ENCODE measurements around the gene DCUN1D2.
A peak's percentile ranks its signal among the peaks of the same experiment; 100 is the strongest.
"Not testable (repeated sequence)": the region's sequence is repeated elsewhere in the genome, so short reads cannot be mapped to it uniquely, and the experiment has no call there.

The DCUN1D2 gene

DNA sequence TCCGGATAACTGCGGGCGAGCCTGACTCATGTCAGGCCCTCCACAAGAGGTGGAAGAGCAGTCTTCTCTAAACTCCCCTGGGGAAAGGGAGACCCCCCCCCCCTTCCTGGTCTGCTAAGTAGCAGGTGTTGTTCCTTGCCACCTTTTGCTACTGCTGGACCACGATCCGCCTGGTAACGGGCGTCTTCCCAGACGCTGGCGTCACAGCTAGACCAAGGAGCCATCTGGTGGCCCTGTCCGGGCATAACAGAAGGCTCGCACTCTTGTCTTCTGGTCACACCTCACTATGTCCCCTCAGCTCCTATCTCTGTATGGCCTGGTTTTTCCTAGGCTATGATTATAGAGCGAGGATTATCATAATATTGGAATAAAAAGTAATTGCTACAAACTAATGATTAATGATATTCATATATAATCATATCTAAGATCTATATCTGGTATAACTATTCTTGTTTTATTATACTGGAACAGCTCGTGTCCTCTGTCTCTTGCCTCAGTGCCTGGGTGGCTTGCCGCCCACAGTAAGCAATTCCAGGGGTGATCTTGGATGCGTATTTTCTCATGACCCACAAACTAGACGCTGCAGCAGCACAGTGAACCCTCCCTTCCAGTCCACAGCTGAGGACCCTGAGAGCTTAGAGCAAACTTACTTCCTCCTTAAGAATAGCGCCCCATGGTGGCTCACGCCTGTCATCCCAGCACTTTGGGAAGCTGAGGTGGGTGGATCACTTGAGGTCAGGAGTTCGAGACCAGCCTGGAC is 39.5 kb downstream of the DCUN1D2 start:
- no CpG with 5 or more reads among the region's 19 CpGs for WGBS (ENCODE audit: extremely low coverage, insufficient coverage, insufficient read length)
- H4K12ac ChIP-seq (ENCODE audit: low read depth, low read length); H3K79me2 ChIP-seq (ENCODE audit: control insufficient read depth, insufficient read depth, low read length, poor library complexity); H4K91ac ChIP-seq (ENCODE audit: low read depth, low read length); H3K4ac ChIP-seq (ENCODE audit: low read depth, low read length); H3K9ac ChIP-seq (ENCODE audit: low read length); H3K4me3 ChIP-seq (ENCODE audit: low read depth, low read length); H3K79me1 ChIP-seq (ENCODE audit: low read length); H3K18ac ChIP-seq (ENCODE audit: low read length); H2BK120ac ChIP-seq (ENCODE audit: insufficient read depth, low read length, poor library complexity); H3K27ac ChIP-seq (ENCODE audit: low read depth, low read length); H3K4me1 ChIP-seq (ENCODE audit: control insufficient read depth in 1 of 2, insufficient read depth in 2 of 2, low read length in 2 of 2); H2BK5ac ChIP-seq (ENCODE audit: low read depth, low read length, poor library complexity); H3K14ac ChIP-seq (ENCODE audit: low read length); H2AFZ ChIP-seq (ENCODE audit: insufficient read depth, low read length, poor library complexity); H2BK12ac ChIP-seq (ENCODE audit: low read length); H3K27me3 ChIP-seq (ENCODE audit: insufficient read depth, low read length); H2AK5ac ChIP-seq (ENCODE audit: low read length); H3K23ac ChIP-seq (ENCODE audit: low read length); H3K4me2 ChIP-seq (ENCODE audit: low read length); H4K8ac ChIP-seq (ENCODE audit: low read depth, low read length): not testable (repeated sequence)
- Histone ChIP-seq H3K9me3 (ENCODE audit: insufficient read depth, low read depth, low read length) (peaks cover 14% of the 10 kb centered on the region), H3K36me3 (ENCODE audit: control insufficient read depth in 1 of 2, insufficient read depth in 2 of 2, low read length in 2 of 2) (peaks cover 35 to 45% of the 10 kb centered on the region in 2 experiments)
- peak; percentile 27 to 48 for DNase-seq

DNA sequence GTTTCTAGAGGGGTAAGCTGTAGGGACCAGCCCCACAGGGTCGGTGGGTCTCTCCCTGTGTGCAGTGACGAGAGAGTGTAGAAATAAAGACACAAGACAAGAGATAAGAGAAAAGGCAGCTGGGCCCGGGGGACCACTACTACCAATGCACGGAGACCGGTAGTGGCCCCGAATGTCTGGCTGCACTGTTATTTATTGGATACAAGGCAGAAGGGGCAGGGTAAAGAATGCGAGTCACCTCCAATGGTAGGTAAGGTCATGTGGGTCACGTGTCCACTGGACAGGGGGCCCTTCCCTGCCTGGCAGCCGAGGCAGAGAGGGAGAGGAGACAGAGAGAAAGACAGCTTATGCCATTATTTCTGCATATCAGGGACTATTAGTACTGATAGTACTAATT is 40.2 kb downstream of the DCUN1D2 start:
- H3K27me3 ChIP-seq (ENCODE audit: insufficient read depth, low read length); H4K8ac ChIP-seq (ENCODE audit: low read depth, low read length); H4K12ac ChIP-seq (ENCODE audit: low read depth, low read length); H2BK12ac ChIP-seq (ENCODE audit: low read length); H2BK120ac ChIP-seq (ENCODE audit: insufficient read depth, low read length, poor library complexity); H3K4me2 ChIP-seq (ENCODE audit: low read length); H2AK5ac ChIP-seq (ENCODE audit: low read length); H3K79me2 ChIP-seq (ENCODE audit: control insufficient read depth, insufficient read depth, low read length, poor library complexity); H3K4ac ChIP-seq (ENCODE audit: low read depth, low read length); H3K4me1 ChIP-seq (ENCODE audit: control insufficient read depth in 1 of 2, insufficient read depth in 2 of 2, low read length in 2 of 2); H3K79me1 ChIP-seq (ENCODE audit: low read length); H4K91ac ChIP-seq (ENCODE audit: low read depth, low read length); H3K18ac ChIP-seq (ENCODE audit: low read length); H2AFZ ChIP-seq (ENCODE audit: insufficient read depth, low read length, poor library complexity); H3K14ac ChIP-seq (ENCODE audit: low read length); H3K27ac ChIP-seq (ENCODE audit: low read depth, low read length); H3K9ac ChIP-seq (ENCODE audit: low read length); H3K23ac ChIP-seq (ENCODE audit: low read length); H2BK5ac ChIP-seq (ENCODE audit: low read depth, low read length, poor library complexity); H3K4me3 ChIP-seq (ENCODE audit: low read depth, low read length); DNase-seq: not testable (repeated sequence)
- no CpG with 5 or more reads among the region's 9 CpGs for WGBS (ENCODE audit: extremely low coverage, insufficient coverage, insufficient read length)
- Histone ChIP-seq H3K36me3 (ENCODE audit: control insufficient read depth in 1 of 2, insufficient read depth in 2 of 2, low read length in 2 of 2) (peaks cover 31 to 41% of the 10 kb centered on the region in 2 experiments), H3K9me3 (ENCODE audit: insufficient read depth, low read depth, low read length) (peaks cover 12% of the 10 kb centered on the region)

DNA sequence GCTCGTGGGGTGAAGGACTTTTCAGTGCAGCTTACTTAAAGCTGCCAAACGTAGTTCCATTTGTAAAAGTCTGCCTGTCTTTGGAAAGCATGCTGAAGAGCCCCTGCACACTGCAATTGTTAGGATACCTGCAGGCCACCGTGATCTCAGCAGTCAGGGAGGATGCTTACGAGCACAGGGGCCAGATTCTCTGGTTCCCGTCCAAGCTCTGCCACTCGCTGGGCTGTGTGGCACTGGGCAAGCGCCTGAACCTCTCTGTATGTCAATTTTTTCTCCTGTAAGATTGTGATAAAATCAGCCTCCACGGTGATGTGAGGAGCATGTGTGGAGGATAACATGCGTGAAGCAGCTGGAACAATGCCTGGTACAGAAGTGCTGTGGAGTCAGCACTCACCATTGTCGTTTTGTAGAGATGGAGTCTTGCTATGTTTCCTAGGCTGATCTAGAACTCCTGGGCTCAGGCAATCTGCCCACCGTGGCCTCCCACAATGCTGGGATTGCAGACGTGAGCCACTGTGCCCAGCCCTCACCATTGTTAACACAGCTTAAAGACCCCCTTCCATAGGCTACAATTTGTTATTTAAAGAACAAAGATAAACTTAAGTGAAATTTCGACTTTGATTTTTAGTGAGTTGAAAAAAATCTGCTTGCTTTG is 40.7 kb downstream of the DCUN1D2 start:
- no peak overlapping the region for H2AK5ac ChIP-seq (ENCODE audit: low read length)
- no peak overlapping the region for H3K9ac ChIP-seq (ENCODE audit: low read length)
- DNase-seq = no peak
- H3K79me2 ChIP-seq (ENCODE audit: control insufficient read depth, insufficient read depth, low read length, poor library complexity) = no peaks in the 10 kb centered on the region
- H3K23ac ChIP-seq (ENCODE audit: low read length) = no peak overlapping the region
- H3K79me1 ChIP-seq (ENCODE audit: low read length) = no peaks in the 10 kb centered on the region
- no peaks in the 10 kb centered on the region for H3K4me1 ChIP-seq (ENCODE audit: control insufficient read depth in 1 of 2, insufficient read depth in 2 of 2, low read length in 2 of 2)
- H3K4me2 ChIP-seq (ENCODE audit: low read length) = no peak overlapping the region
- H3K4me3 ChIP-seq (ENCODE audit: low read depth, low read length) = no peak overlapping the region
- peaks cover 11% of the 10 kb centered on the region for H3K9me3 ChIP-seq (ENCODE audit: insufficient read depth, low read depth, low read length)
- no peak overlapping the region for H3K18ac ChIP-seq (ENCODE audit: low read length)
- no CpG with 5 or more reads among the region's 13 CpGs for WGBS (ENCODE audit: extremely low coverage, insufficient coverage, insufficient read length)
- H2AFZ ChIP-seq (ENCODE audit: insufficient read depth, low read length, poor library complexity) = no peak overlapping the region
- H3K27me3 ChIP-seq (ENCODE audit: insufficient read depth, low read length) = no peaks in the 10 kb centered on the region
- H4K91ac ChIP-seq (ENCODE audit: low read depth, low read length) = no peak overlapping the region
- H2BK120ac ChIP-seq (ENCODE audit: insufficient read depth, low read length, poor library complexity) = no peak overlapping the region
- H3K4ac ChIP-seq (ENCODE audit: low read depth, low read length) = no peak overlapping the region
- H3K36me3 ChIP-seq (ENCODE audit: control insufficient read depth in 1 of 2, insufficient read depth in 2 of 2, low read length in 2 of 2) = peaks cover 27 to 36% of the 10 kb centered on the region in 2 experiments
- no peak overlapping the region for H4K12ac ChIP-seq (ENCODE audit: low read depth, low read length)
- H2BK5ac ChIP-seq (ENCODE audit: low read depth, low read length, poor library complexity) = no peak overlapping the region
- no peak overlapping the region for H4K8ac ChIP-seq (ENCODE audit: low read depth, low read length)
- no peak overlapping the region for H2BK12ac ChIP-seq (ENCODE audit: low read length)
- H3K27ac ChIP-seq (ENCODE audit: low read depth, low read length) = no peak overlapping the region
- no peak overlapping the region for H3K14ac ChIP-seq (ENCODE audit: low read length)

DNA sequence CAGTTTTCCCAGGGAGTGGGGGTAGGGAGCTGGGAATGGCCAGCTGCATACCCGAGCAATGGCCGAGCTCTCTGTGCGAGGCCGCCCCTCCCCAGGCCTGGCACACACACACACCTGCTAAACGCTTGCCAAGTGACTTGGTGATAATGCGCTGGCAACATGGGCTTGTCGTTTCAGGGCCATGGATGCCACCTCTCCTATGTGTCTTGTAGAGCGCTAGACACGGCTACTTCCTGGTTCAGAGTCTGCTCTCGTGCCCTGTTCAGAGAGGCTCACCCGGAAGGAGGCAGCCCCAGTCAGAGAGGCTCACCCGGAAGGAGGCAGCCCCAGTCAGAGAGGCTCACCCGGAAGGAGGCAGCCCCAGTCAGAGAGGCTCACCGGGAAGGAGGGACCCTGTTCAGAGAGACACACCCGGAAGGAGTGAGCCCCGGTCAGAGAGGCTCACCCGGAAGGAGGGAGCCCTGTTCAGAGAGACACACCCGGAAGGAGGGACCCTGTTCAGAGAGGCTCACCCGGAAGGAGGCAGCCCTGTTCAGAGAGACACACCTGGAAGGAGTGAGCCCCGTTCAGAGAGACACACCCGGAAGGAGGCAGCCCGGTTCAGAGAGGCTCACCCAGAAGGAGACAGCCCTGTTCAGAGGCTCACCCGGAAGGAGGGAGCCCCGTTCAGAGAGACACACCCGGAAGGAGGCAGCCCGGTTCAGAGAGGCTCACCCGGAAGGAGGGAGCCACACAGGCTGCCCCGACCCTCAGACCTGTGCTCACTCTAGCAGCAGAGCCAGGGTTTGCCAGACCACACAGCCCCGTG is 41.4 kb downstream of the DCUN1D2 start:
- no peak overlapping the region for H3K18ac ChIP-seq (ENCODE audit: low read length)
- H3K4ac ChIP-seq (ENCODE audit: low read depth, low read length) = no peak overlapping the region
- no peak overlapping the region for H2BK120ac ChIP-seq (ENCODE audit: insufficient read depth, low read length, poor library complexity)
- H3K4me1 ChIP-seq (ENCODE audit: control insufficient read depth in 1 of 2, insufficient read depth in 2 of 2, low read length in 2 of 2) = no peaks in the 10 kb centered on the region
- no peak overlapping the region for H4K91ac ChIP-seq (ENCODE audit: low read depth, low read length)
- no peak overlapping the region for H3K23ac ChIP-seq (ENCODE audit: low read length)
- H3K79me1 ChIP-seq (ENCODE audit: low read length) = no peaks in the 10 kb centered on the region
- no peak overlapping the region for H4K12ac ChIP-seq (ENCODE audit: low read depth, low read length)
- no peak overlapping the region for H2BK12ac ChIP-seq (ENCODE audit: low read length)
- H2BK5ac ChIP-seq (ENCODE audit: low read depth, low read length, poor library complexity) = no peak overlapping the region
- H3K9ac ChIP-seq (ENCODE audit: low read length) = no peak overlapping the region
- DNase-seq = peak; percentile 92 to 93
- WGBS (ENCODE audit: extremely low coverage, insufficient coverage, insufficient read length) = no CpG with 5 or more reads among the region's 29 CpGs
- peaks cover 26 to 35% of the 10 kb centered on the region in 2 experiments for H3K36me3 ChIP-seq (ENCODE audit: control insufficient read depth in 1 of 2, insufficient read depth in 2 of 2, low read length in 2 of 2)
- H3K79me2 ChIP-seq (ENCODE audit: control insufficient read depth, insufficient read depth, low read length, poor library complexity) = no peaks in the 10 kb centered on the region
- H2AFZ ChIP-seq (ENCODE audit: insufficient read depth, low read length, poor library complexity) = no peak overlapping the region
- H2AK5ac ChIP-seq (ENCODE audit: low read length) = no peak overlapping the region
- H3K27me3 ChIP-seq (ENCODE audit: insufficient read depth, low read length) = no peaks in the 10 kb centered on the region
- no peak overlapping the region for H4K8ac ChIP-seq (ENCODE audit: low read depth, low read length)
- peaks cover 11% of the 10 kb centered on the region for H3K9me3 ChIP-seq (ENCODE audit: insufficient read depth, low read depth, low read length)
- no peak overlapping the region for H3K27ac ChIP-seq (ENCODE audit: low read depth, low read length)
- no peak overlapping the region for H3K4me2 ChIP-seq (ENCODE audit: low read length)
- no peak overlapping the region for H3K14ac ChIP-seq (ENCODE audit: low read length)
- H3K4me3 ChIP-seq (ENCODE audit: low read depth, low read length) = no peak overlapping the region

Measured in trophoblast cell (in vitro differentiated cells and primary cell).